HCT116 (cell line): Measurements from ENCODE around the gene TTC8. TPM values are rescaled to one million over a fixed set of nuclear protein-coding genes. Genes with fewer than 3 reads are reported as not detected.

ENCODE experiments used
- ATAC-seq: fragments of 200-7000 bp; cut with Tn5 transposase; 2 replicates; pipeline ENCODE4 v1.9.1; 2020; ENCODE audit warnings: mild to moderate bottlenecking, moderate library complexity
- BruUV-seq: library from RNA; stranded (reverse); fragments of 400-500 nt; replicated peaks from 2 replicates; lab custom pipeline; 2021; lab: Mats Ljungman, UMichigan
- CTCF ChIA-PET: fragments of 300-600 bp; sonication (Branson Sonifier 250); formaldehyde crosslinking; loops from one replicate; lab custom pipeline; 2021; ENCODE audit warnings: antibody characterized with exemption; lab: Charles Lee
- POLR2A ChIA-PET: fragments of 300-600, 350-600 bp; sonication (Branson Sonifier 250); formaldehyde crosslinking; loops from one replicate; lab custom pipeline; 2021; ENCODE audit warnings: antibody characterized with exemption; lab: Charles Lee
- RAD21 ChIA-PET, 2 experiments: fragments of 300-600 bp; sonication (Branson Sonifier 250); formaldehyde crosslinking; loops; one replicate each; lab custom pipeline; 2023; ENCODE audit warnings: low total read pairs in 2 of 2; ENCODE audit not compliant: uncharacterized antibody in 2 of 2, unreplicated experiment in 2 of 2, low non-redundant PET in 1 of 2; lab: Charles Lee
- DNase-seq: peaks from one replicate; pipeline ENCODE4 v3.0.0-alpha.2; 2010; ENCODE audit warnings: low read depth, low spot score
- H2AFZ ChIP-seq: fragments of 200-600 bp; shearing (Covaris generic), sonication (generic); 2 replicates; pipeline ENCODE4 v1.6.1; 2017; ENCODE audit warnings: low read depth, mixed run types, mixed read lengths, antibody characterized with exemption, low read length; ENCODE audit not compliant: poor library complexity, severe bottlenecking
- H3K27ac ChIP-seq: 2 replicates; pipeline ENCODE4 v1.5.1; 2012; ENCODE audit warnings: low read depth, low read length
- H3K27me3 ChIP-seq: fragments of 200-600 bp; sonication (generic); 2 replicates; pipeline ENCODE4 v1.6.1; 2016; ENCODE audit warnings: mixed run types, low read length, mixed read lengths; ENCODE audit not compliant: insufficient read depth
- H3K36me3 ChIP-seq, 2 experiments: fragments of 200-500 bp in 1 of 2; fragments of 200-600 bp in 1 of 2; sonication (Bioruptor generic) in 1 of 2; sonication (generic) in 1 of 2; 2 replicates each; pipeline versions ENCODE4 v1.5.1 to v1.6.1; 2014 to 2016; ENCODE audit warnings: low read length in 2 of 2, inconsistent platforms in 1 of 2, mixed read lengths in 1 of 2, mixed run types in 1 of 2; ENCODE audit not compliant: insufficient read depth in 2 of 2, control insufficient read depth in 1 of 2
- H3K4me1 ChIP-seq, 2 experiments: fragments of 200-600 bp in 1 of 2; sonication (generic) in 1 of 2; 2 replicates each; pipeline versions ENCODE4 v1.5.1 to v1.6.1; 2012 to 2017; ENCODE audit warnings: low read length in 2 of 2, inconsistent platforms in 1 of 2, mild to moderate bottlenecking in 1 of 2, mixed read lengths in 1 of 2, mixed run types in 1 of 2, moderate library complexity in 1 of 2; ENCODE audit not compliant: insufficient read depth in 2 of 2, control insufficient read depth in 1 of 2
- H3K4me2 ChIP-seq: fragments of 200-600 bp; sonication (generic); 2 replicates; pipeline ENCODE4 v1.6.1; 2017; ENCODE audit warnings: mixed run types, low read length, mixed read lengths
- H3K4me3 ChIP-seq, 2 experiments: fragments of 200-600 bp in 1 of 2; sonication (generic) in 1 of 2; replicated peaks in 1 of 2; 2 replicates each; pipeline ENCODE4 v1.5.1; 2011 to 2016; ENCODE audit warnings: low read length in 2 of 2, control low read depth in 1 of 2, low read depth in 1 of 2, mild to moderate bottlenecking in 1 of 2, mixed read lengths in 1 of 2, mixed run types in 1 of 2
- H3K79me2 ChIP-seq: fragments of 200-600 bp; sonication (generic); 2 replicates; pipeline ENCODE4 v1.6.1; 2017; ENCODE audit warnings: mild to moderate bottlenecking, mixed run types, low read length, moderate library complexity, mixed read lengths; ENCODE audit not compliant: insufficient read depth
- H3K9ac ChIP-seq: fragments of 200-600 bp; sonication (generic); 2 replicates; pipeline ENCODE4 v1.6.1; 2016; ENCODE audit warnings: low read length, mixed read lengths
- H3K9me2 ChIP-seq: fragments of 200-600 bp; sonication (generic), shearing (Covaris generic); 2 replicates; pipeline ENCODE4 v1.6.1; 2017; ENCODE audit warnings: mixed run types, mild to moderate bottlenecking, moderate library complexity; ENCODE audit not compliant: insufficient read depth
- H3K9me3 ChIP-seq, 2 experiments: fragments of 200-500 bp in 1 of 2; fragments of 200-600 bp in 1 of 2; sonication (Bioruptor generic) in 1 of 2; sonication (generic) in 1 of 2; 2 replicates each; pipeline ENCODE4 v1.6.1; 2014 to 2017; ENCODE audit warnings: low read length in 2 of 2, mixed read lengths in 2 of 2, inconsistent platforms in 1 of 2, low read depth in 1 of 2, mild to moderate bottlenecking in 1 of 2, mixed run types in 1 of 2, moderate library complexity in 1 of 2; ENCODE audit not compliant: control insufficient read depth in 1 of 2, insufficient read depth in 1 of 2
- H4K20me1 ChIP-seq: fragments of 200-600 bp; sonication (generic), shearing (Covaris generic); 2 replicates; pipeline ENCODE4 v1.6.1; 2017; ENCODE audit warnings: mixed run types, mild to moderate bottlenecking, moderate library complexity; ENCODE audit not compliant: insufficient read depth
- CBX3 ChIP-seq: IDR thresholded peaks from 2 replicates; pipeline ENCODE4 v1.6.1; 2012; ENCODE audit warnings: low read depth
- EZH2 ChIP-seq: fragments of 200-600 bp; sonication (generic); IDR thresholded peaks from 2 replicates; pipeline ENCODE4 v1.6.1; 2017; ENCODE audit warnings: antibody characterized with exemption, mixed run types
- EZH2phosphoT487 ChIP-seq: fragments of 200-600 bp; IDR thresholded peaks from 2 replicates; pipeline ENCODE4 v1.6.1; 2018; ENCODE audit warnings: antibody characterized with exemption, borderline replicate concordance
- FOSL1 ChIP-seq: IDR thresholded peaks from 2 replicates; pipeline ENCODE4 v1.6.1; 2012; ENCODE audit warnings: low read depth
- JUND ChIP-seq: IDR thresholded peaks from 2 replicates; pipeline ENCODE4 v1.6.1; 2012
- RAD21 ChIP-seq: IDR thresholded peaks from 2 replicates; pipeline ENCODE4 v1.6.1; 2012; ENCODE audit warnings: low read depth, mild to moderate bottlenecking
- SP1 ChIP-seq: IDR thresholded peaks from 2 replicates; pipeline ENCODE4 v1.6.1; 2012; ENCODE audit warnings: low read depth
- SRF ChIP-seq: IDR thresholded peaks from 2 replicates; pipeline ENCODE4 v1.6.1; 2012; ENCODE audit warnings: low read depth
- TCF7L2 ChIP-seq: IDR thresholded peaks from 2 replicates; pipeline ENCODE4 v1.7.0; 2011; ENCODE audit warnings: borderline replicate concordance, inconsistent platforms; ENCODE audit not compliant: insufficient read depth, insufficient read length; ENCODE audit errors: extremely low read depth
- YY1 ChIP-seq: IDR thresholded peaks from 2 replicates; pipeline ENCODE4 v1.6.1; 2011; ENCODE audit warnings: low read length, low read depth, moderate library complexity, mild to moderate bottlenecking; ENCODE audit not compliant: insufficient replicate concordance; ENCODE audit errors: extremely low read depth
- ZFX ChIP-seq: fragments of 450-650 bp; IDR thresholded peaks from 2 replicates; pipeline ENCODE4 v1.6.1; 2017
- ZNF274 ChIP-seq: fragments of 200-500 bp; sonication (Bioruptor generic); IDR thresholded peaks from 2 replicates; pipeline ENCODE4 v1.6.1; 2014; ENCODE audit warnings: mild to moderate bottlenecking, low read depth, low read length, inconsistent platforms
- intact Hi-C: fragments of 100-400 bp; cut with micrococcal nuclease; formaldehyde crosslinking; loops from 2 replicates; pipeline ENCODE4 v1.10.0; 2022
- total RNA-seq: library from RNA; stranded (reverse); gene quantifications from one replicate; pipeline ENCODE4 v1.2.1, GENCODE V29; 2021; ENCODE audit not compliant: unreplicated experiment
- TF ChIP-seq, protein P1 (sequence below): IDR thresholded peaks from 2 replicates; pipeline ENCODE4 v1.6.1; 2012
- TF ChIP-seq, protein P2 (sequence below), 3 experiments: fragments of 200-600 bp in 1 of 3; sonication (generic) in 1 of 3; IDR thresholded peaks in 2 of 3; conservative IDR thresholded peaks in 1 of 3; 2 replicates each; pipeline ENCODE4 v1.5.1; 2012 to 2017; ENCODE audit warnings: low read depth in 2 of 3, low read length in 2 of 3, antibody characterized with exemption in 1 of 3, borderline replicate concordance in 1 of 3, control low read depth in 1 of 3, mild to moderate bottlenecking in 1 of 3, mixed read lengths in 1 of 3, mixed run types in 1 of 3, moderate library complexity in 1 of 3; ENCODE audit not compliant: insufficient read depth in 1 of 3
- TF ChIP-seq, protein P3 (sequence below): IDR thresholded peaks from 2 replicates; pipeline ENCODE4 v1.6.1; 2011; ENCODE audit warnings: mild to moderate bottlenecking, low read length, moderate library complexity; ENCODE audit not compliant: insufficient replicate concordance; ENCODE audit errors: extremely low read depth

TTC8 gene
- total RNA-seq, 1 experiment from 2014 or later: 21.4 TPM

DNA sequence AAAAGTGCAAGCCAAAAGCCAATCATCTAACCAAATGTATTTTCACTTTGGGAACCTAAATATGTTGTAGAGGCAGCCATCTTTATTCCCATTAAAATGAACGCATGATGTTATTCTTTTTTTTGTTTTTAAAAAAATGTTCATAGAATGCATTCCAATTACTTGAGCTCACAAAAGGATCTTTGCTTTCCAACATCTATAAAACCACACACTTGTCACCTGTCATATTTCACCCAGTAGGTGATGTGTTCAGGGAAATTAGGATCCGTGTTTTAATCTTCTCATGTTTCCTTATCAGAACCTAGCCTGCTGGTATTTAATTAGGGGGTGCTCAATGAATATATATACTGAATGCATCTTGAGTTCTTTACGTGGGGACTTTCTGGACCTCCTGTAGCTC is 13.6 kb downstream of the TTC8 start:
- Histone ChIP-seq H3K4me3 (no peak overlapping the region), H3K27me3 (no peaks in the 10 kb centered on the region), H3K9me2 (no peaks in the 10 kb centered on the region), H3K4me2 (no peak overlapping the region), H3K36me3 (0 out of 4 replicates have a peak, but pooled peaks cover 0 to 2% of the 10 kb centered on the region in 2 experiments), H3K9ac (no peak overlapping the region), H4K20me1 (no peaks in the 10 kb centered on the region)
- no peak for ATAC-seq
- intact Hi-C loops: no loop called here
- BruUV-seq: no TSS peak
- no peak for TF ChIP-seq YY1
- TF ChIP-seq, all 23 proteins: peak for 0
- POLR2A ChIA-PET: interaction anchor here (0.9 kb wide), 1 partner anchor 14 kb away, joined by 3 read pairs; the partner anchor contains the start of gene TTC8
- no peaks in the 10 kb centered on the region for H3K9me3 ChIP-seq
- no peak overlapping the region for H2AFZ ChIP-seq
- 0 out of 2 replicates have a peak, but pooled peaks cover 4% of the 10 kb centered on the region for H3K79me2 ChIP-seq
- CTCF ChIA-PET: no interaction called here
- RAD21 ChIA-PET: no interaction called here
- no peaks in the 10 kb centered on the region for H3K4me1 ChIP-seq
- H3K27ac ChIP-seq: no peak overlapping the region
- no peak for DNase-seq

DNA sequence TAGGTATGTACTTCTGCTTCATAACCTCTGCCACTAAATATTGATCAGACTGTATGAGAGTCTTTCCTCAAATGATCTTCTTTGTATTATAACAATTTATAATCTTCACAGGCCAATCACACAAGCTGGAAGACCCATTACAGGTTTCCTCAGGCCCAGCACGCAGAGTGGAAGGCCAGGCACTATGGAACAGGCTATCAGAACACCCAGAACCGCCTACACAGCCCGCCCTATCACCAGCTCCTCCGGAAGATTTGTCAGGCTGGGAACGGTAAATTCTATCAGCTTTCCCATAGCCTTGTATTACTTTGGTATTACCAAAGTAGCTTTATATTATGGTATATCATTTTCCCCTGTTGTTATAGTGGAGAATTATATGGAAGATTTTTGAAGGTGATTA is 16.5 kb downstream of the TTC8 start:
- Histone ChIP-seq H3K4me2 (no peak overlapping the region), H3K27ac (no peak overlapping the region), H3K4me1 (no peaks in the 10 kb centered on the region), H3K79me2 (no peaks in the 10 kb centered on the region), H3K9me2 (no peaks in the 10 kb centered on the region), H3K36me3 (0 out of 4 replicates have a peak, but pooled peaks cover 0 to 2% of the 10 kb centered on the region in 2 experiments), H3K27me3 (no peaks in the 10 kb centered on the region), H2AFZ (no peak overlapping the region), H4K20me1 (no peaks in the 10 kb centered on the region), H3K9me3 (no peaks in the 10 kb centered on the region), H3K9ac (no peak overlapping the region), H3K4me3 (no peak overlapping the region)
- no peak for ATAC-seq
- ChIA-PET POLR2A (no interaction called here), RAD21 (no interaction called here), CTCF (no interaction called here)
- no TSS peak for BruUV-seq
- intact Hi-C loops: no loop called here
- TF ChIP-seq RAD21 (no peak), EZH2 (no peak), SP1 (no peak), YY1 (no peak), EZH2phosphoT487 (no peak), ZFX (no peak), TCF7L2 (no peak), JUND (no peak), SRF (no peak), FOSL1 (no peak), CBX3 (no peak), ZNF274 (no peak)
- TF ChIP-seq, protein P1, sequence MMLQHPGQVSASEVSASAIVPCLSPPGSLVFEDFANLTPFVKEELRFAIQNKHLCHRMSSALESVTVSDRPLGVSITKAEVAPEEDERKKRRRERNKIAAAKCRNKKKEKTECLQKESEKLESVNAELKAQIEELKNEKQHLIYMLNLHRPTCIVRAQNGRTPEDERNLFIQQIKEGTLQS: no peak
- TF ChIP-seq, protein P2, sequence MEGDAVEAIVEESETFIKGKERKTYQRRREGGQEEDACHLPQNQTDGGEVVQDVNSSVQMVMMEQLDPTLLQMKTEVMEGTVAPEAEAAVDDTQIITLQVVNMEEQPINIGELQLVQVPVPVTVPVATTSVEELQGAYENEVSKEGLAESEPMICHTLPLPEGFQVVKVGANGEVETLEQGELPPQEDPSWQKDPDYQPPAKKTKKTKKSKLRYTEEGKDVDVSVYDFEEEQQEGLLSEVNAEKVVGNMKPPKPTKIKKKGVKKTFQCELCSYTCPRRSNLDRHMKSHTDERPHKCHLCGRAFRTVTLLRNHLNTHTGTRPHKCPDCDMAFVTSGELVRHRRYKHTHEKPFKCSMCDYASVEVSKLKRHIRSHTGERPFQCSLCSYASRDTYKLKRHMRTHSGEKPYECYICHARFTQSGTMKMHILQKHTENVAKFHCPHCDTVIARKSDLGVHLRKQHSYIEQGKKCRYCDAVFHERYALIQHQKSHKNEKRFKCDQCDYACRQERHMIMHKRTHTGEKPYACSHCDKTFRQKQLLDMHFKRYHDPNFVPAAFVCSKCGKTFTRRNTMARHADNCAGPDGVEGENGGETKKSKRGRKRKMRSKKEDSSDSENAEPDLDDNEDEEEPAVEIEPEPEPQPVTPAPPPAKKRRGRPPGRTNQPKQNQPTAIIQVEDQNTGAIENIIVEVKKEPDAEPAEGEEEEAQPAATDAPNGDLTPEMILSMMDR (IDR thresholded peaks at IDR 0.05 in 2 of 3, conservative IDR thresholded peaks at IDR 0.05 in 1 of 3; ENCODE audit: borderline replicate concordance in 1 of 3, insufficient read depth in 1 of 3, low read depth in 2 of 3, low read length in 2 of 3): no peak
- TF ChIP-seq, protein P3, sequence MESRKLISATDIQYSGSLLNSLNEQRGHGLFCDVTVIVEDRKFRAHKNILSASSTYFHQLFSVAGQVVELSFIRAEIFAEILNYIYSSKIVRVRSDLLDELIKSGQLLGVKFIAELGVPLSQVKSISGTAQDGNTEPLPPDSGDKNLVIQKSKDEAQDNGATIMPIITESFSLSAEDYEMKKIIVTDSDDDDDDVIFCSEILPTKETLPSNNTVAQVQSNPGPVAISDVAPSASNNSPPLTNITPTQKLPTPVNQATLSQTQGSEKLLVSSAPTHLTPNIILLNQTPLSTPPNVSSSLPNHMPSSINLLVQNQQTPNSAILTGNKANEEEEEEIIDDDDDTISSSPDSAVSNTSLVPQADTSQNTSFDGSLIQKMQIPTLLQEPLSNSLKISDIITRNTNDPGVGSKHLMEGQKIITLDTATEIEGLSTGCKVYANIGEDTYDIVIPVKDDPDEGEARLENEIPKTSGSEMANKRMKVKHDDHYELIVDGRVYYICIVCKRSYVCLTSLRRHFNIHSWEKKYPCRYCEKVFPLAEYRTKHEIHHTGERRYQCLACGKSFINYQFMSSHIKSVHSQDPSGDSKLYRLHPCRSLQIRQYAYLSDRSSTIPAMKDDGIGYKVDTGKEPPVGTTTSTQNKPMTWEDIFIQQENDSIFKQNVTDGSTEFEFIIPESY: no peak
- DNase-seq: no peak
